LHCN-M2 (cell line): ENCODE results near the gene MRGPRX2. TPM values are rescaled to one million over a fixed set of nuclear protein-coding genes. Genes with fewer than 3 reads are reported as not detected.

Experiments
- DNase-seq: peaks from one replicate; pipeline ENCODE4 v3.0.0-alpha.2; 2012; ENCODE audit warnings: low read depth
- total RNA-seq: library from RNA; depleted of rRNA; stranded (reverse); fragments of >200 nt; gene quantifications from 2 replicates; pipeline ENCODE4 v1.2.3, GENCODE V29; 2014

The MRGPRX2 gene
- total RNA-seq, 1 experiment from 2014 or later = not detected

DNA sequence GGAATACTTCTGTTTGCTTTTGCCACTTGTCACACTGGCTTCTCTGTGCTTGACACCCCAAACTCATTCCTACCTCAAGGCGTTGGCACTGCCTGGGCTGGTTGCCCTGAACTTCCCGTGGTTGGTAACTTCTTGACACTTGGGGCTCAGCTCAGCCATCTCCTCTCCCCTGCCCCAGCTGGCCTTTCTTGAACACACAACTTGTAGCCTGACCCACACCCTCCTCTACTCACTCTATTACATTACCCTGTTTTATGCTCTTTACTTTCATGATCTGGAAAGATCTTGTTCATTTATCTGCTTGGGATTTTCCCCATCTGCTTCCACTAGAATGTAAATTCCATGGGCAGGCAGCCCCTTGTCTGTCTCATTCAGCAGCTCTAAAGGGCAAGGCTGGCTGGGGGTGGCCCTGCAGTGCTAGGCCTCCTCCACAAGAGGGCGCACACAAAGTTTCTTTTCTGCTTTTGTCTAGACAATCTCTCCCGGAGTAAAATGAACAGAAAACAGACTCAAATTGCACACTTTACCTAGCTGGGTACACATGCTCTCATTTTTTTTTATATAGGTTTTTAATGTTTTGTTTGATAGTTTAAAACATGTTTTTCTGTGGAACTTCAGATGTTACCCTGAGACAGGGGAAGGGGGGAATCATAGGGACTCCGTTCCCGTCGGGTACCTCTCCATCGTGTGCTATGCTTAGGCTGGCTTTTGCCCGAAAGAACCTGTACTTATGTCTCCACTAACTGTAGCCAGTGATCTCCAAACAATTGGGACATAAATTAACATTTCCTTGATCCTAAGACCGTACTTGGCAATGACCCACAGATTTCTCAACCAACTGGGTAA, 16.4 kb upstream of the MRGPRX2 start:
- peak; percentile 48 for DNase-seq

DNA sequence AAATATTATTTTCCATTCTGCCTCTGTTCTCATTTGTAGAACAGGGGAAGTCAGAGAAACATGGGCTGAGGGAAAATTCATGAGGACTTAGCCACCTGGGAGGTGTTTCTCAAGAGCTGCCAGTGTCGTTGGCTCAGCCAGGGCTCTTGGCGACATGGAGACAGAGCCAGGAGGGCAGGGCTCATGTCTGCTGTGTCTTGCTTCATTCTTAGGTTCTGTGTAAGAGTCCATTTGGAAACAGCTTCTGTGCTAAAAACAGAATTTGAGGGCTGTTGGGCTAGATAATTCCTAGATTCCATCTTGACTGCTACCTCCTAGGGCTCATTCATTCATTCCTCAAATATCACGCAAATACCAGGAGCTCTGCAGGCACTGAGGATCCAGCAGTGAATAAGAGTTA, 15.1 kb upstream of the MRGPRX2 start:
- no peak for DNase-seq

DNA sequence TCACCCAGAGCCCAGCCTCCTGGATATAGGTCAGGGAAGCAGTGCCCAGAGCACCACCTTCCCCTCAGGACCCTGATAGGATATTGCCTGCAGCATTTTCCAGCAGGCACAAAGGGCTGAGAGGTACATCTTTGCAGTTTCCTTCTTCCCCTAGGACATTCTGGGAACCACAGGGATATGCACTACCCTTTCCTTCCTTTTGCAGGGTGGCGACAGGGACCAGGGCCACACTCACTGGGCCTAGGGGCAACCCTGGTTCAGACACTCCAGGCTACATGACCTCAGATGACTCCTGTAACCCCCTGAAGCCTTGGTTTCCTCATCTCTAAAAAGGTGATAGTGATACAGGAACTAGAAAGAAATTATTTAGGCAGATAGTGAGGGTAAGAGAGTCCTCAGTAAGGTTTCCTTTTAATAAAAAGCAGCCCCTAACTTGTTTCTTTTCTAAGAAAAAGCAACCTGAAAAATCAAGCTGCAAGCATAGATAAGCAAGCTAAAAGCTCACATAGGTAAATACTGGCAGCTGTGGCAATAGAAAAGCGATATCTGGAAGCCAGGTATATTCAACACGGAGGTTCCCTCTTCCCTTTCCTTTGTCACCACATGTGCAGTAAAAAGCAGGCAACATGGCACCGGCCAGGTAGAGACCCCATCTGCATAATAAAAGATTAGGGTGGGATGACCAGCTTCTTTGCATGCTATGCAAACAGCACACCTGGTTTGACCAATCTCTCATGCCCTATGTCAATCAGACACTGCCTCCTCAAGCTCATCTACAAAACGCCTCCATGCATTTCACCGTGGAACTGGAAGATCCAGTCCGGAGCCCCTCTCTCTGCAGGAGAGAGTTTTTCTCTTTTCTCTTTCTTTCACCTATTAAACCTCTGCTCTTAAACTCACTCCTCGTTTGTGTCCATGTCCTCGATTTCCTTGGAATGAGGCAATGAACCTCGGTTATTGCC, 13.2 kb upstream of the MRGPRX2 start:
- DNase-seq = no peak

DNA sequence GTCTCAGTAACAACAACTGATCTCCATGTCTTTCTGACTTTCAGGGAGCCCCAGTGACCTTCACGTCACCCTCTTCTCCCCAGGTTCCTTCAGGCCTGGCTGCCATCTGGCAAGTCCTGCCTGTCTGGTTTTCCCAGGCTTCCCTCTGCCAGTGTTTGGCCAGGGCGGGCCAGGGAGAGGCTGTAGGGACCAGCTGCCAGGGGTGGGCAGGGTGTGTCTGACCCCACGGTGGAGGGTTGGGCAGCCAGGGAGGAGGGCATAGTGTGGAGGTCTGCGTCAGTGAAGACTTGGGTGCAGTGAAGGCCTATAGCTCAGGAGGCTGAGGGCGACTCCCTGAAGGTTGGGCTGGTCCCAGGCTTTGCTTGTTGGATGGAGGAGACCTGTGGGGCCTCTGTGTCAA, 11.9 kb upstream of the MRGPRX2 start:
- no peak for DNase-seq

DNA sequence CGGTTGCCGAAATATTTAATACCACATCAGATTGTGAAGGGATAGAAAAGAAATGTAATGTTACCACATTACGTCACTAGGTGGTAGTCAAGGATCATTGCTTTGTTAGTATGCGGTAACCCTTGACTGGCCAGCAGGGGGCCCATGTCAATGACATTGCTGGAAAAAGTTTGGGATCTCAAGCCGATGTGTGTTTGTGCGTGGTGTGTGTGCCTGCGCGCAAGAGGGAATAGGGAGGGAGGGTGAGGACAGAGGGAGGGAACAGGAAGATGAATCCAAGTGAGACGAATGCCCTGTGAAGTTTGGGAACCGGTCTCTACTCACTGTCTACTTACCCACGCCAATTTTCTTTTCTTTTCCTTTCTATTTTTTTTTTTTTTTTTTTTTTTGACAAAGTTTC, 10.7 kb upstream of the MRGPRX2 start:
- peak; percentile 84 for DNase-seq

DNA sequence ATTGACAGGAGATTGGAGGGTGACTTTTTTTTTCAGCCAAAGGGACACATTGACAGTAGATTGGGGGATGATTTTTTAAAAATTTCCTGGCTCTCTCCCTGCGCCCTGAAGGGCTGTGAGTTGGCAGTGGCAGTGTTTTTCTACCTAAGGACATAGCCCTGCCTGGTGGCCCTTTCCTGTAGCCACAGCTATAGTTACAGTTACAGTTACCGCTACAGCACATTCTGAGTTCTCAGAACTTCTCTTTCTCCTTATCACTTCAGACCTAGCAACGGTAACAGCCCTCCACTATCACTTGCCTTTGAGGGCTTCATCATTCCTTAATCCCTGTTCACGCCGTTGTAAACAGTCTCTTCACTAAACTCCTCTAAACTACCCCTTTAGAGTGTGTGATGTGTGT, 684 bp downstream of the MRGPRX2 start:
- no peak for DNase-seq

DNA sequence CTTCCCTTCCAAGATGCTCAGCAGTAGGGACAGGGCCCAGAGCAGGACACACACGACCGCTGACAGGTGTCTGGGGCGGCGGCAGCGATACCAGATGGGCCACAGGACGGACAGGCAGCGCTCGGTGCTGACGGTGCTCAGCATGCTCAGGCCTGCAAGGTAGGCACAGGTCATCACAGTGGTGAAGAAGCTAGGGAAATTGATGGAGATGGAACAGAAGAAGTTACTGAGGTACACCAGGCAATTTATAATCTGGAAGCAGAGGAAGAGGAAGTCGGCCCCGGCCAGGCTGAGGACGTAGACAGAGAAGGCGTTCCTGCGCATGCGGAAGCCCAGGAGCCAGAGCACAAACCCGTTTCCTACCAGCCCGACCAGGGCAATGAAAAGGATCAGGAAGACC, 4.6 kb downstream of the MRGPRX2 start:
- no peak for DNase-seq

DNA sequence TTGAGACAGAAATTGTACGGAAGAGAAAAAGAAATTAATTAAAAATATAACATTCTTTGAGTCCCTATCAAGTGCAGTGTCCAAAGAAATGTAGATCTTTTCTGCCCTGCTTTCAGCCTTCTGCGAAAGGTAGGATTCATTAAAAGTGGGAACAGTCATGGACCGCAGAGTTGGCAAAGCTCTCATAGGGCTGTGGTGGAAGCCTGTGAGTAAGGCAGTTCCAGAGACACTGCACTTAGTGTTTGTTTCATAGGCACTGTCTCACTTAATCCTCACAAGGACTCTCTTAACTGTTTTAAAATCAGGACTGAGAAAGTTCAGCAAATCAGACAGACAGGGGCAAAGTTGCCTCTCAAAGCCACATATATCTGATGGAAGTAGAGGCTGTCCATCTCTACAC, 5.5 kb downstream of the MRGPRX2 start:
- DNase-seq = no peak

DNA sequence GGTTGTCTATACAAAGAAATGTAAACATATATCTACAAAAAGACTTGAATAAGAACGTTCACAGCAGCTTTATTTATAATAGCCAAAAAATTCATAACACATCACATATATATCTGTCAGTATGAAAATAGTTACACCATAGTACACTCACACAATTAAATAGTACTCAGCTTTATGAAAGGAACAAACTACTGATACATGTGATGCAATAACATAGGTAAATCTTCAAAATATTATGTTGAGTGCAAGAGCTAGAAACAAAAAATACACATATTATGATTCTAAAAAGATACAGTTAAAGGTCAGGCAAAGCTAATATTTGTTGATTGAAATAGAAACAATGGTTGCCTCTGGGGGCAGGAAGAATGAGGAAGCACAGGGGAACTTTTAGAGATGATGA, 6.6 kb downstream of the MRGPRX2 start:
- DNase-seq = no peak

DNA sequence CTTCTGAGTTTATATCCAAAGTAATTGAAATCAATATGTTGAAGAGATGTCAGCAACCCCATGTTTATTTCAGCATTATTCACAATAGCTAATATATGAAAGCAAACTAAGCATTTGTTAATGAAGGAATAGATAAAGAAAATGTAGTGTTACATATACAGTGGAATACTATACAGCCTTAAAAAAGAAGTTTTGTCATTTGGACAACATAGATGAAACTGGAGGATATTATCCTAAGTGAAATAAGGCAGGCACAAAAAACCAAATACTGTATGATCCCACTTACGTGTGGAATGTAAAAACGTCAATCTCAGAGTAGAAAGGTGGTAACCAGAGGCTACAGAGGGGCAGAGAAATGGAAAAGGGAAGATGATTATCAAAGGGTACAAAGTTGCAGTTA, 10.2 kb downstream of the MRGPRX2 start:
- no peak for DNase-seq

DNA sequence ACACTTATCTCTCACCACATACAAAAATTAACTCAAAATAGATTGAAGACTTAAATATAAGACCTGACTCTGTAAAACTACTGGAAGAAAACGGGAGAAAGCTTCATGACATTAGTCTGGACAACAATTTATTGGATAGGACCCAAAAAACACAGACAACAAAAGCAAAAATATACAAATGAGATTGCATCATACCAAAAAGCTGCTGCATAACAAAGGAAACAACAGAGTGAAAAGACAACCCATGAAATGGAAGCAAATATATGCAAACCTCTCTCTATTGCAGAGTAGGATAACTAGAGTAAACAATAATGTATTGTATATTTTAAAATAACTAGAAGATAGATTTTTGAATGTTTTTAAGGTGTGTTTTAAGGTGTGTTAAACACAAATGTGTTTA, 11.2 kb downstream of the MRGPRX2 start:
- no peak for DNase-seq

DNA sequence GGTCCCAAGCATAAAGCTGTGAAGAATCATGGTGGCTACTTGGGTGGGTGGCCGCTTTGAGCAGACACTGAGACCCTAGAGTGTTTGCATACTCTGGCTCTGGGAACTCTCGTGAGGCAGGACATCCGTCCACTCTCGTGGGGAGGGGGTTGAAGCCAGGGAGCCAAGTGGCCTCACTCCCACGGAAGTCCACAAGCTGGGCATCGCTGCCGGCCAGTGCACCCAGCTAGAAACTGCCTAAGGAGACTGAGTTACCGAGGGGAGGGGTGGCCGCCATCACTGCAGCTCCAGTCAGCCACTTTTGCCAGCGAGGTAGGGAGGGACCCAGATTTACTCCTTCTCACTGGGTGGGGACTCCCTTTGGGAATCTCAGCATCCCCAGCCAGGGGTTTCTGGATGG, 20.5 kb downstream of the MRGPRX2 start:
- no peak for DNase-seq

DNA sequence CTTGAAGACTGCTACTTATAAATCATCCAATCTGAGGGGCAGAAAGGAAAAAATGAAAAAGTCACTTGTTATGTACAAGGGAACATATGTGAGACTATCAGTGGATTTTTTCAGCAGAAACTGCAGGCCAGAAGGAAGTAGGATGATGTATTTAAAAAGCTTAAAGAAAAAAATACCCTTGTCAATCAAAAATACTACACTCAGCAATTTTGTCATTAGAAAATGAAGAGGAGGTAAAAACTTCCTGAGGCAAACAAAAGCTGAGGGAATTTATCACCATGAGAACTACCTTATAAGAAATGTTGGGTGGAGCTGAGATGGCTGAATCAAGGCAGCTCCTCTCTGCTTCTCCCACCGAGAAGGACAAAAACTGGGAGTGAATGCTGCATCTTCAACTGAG, 21.1 kb downstream of the MRGPRX2 start:
- no peak for DNase-seq

DNA sequence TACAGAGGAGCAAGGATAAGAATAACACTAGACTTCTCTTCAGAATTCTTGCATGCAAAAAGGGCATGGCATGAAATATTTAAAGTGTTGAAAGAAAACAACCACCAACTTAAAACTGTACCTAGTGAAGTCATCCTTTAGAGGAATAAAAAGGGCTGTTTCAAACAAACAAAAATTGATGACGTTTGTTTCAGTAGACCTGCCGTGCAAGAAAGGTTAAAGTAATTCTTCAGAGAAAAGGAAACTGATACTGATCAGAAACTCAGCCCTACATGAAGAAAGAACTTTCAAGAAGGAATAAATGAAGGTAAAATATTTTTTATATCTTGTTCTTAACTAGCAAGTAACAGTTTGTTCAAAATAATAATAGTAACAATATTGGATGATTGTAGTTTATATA, 27.5 kb downstream of the MRGPRX2 start:
- no peak for DNase-seq

DNA sequence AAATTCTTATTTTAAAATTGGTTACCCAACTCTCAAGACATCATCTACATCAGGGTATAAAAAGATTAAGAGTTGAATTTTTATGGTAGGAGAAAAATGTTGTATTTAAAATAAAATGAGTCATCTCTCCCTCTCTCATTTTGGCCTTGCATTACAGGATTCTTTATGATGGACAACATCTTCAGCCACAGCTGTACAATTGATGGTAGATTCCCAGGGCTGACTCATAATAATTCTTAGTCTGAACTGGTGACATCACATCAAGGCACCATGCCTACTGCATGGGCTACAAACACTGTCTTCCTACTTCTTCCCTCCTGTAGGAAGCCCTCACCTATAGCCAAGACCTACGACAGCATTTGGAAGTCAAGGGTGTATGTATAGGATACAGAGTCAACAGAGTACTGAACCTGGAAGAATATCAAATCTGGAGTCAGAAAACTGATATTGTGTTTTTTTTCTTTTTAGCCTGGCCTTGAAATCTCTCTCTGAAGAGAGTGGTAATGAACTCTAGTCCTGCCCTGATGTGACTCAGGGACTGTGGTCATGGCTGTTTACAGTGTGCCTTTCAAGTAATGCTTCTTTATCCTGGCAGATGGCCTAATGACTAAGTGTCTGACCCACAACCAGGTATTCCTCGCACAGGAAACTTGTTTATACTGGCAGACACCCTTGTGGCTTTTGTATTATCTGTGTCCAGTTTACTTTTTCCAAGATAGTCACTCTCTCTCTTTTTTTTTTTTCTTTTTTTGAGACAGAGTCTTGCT, 32.5 kb downstream of the MRGPRX2 start:
- DNase-seq = peak; percentile 83

DNA sequence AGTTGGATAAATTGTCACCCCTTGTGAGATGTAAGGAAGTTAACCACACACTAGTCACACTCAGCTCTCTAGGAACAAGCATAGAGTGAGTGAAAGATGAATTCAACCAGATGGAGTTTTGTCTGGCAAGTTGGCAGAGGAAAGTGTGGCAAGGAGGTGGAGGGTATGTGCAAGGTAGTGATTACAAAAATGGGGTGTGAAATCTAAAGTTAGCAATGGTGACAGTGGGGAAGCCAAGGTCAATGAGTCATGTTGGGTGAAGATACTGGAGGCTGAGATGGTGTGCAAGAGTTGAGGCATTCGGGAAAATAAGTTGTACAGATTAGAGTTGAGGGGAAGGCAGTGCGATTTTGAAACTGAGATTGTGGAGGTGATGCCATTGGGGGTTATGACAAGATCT, 33.7 kb downstream of the MRGPRX2 start:
- no peak for DNase-seq

DNA sequence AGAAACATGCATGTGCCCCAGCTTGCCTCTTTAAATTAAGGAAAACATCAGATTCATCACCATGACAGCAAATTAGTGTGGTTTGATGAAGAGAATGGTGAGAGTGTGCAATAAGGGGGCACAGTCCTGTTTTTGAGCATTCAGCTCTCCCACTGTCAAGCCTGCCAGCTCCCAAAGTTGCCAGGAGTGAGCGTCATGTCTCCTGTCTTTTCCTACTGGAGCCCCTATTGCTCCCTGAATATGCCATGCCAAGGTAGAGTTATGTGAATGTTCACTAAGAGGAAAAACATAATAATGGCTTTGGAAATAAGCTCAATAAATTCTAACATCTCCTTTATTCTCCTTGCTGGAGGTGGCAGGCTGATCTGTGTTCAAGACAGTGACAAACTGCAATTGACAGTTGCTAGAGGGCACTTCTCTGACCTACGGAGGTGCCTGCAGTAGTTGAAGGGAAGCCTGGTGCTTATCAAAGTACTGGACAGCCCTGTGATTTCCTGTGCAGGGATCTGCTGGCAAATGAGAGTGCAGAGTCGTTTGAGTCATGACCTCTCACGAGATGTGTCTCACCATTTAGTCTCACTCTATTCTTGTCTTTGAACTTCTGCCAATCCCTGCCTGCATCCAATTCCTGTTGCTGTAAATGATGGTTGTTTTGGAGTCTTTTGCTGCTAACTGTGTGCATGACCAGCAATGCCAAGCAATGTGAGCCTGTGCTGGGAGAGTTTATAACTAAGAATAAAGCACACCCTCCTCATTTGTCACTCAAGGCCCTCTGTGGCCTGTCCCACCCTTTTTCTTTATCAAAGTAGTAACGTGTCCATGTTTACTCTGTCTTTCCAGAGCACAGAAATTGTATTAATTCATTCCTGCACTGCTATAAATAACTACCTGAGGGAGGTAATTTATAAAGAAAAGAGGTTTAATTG, 34.8 kb downstream of the MRGPRX2 start:
- DNase-seq = peak; percentile 36

DNA sequence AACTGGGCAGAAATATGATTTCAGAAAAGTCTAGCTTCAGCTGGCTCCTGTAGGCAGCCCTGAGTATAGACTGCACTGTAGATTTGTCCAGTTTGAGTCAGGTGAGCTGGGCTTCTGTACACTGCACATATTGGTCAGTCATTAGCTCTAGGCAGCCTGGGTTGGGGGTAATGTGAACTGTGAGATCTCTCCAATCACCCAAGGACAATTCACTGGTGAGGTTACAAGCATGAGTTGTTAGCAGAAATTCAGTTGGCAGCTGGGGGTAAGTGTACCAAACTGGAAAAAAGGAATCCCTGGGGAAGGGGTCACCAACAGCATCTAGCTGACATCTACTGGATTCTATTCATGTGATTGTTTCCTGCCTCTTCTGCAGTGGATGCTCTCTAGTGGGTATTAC, 39.7 kb downstream of the MRGPRX2 start:
- DNase-seq = no peak

DNA sequence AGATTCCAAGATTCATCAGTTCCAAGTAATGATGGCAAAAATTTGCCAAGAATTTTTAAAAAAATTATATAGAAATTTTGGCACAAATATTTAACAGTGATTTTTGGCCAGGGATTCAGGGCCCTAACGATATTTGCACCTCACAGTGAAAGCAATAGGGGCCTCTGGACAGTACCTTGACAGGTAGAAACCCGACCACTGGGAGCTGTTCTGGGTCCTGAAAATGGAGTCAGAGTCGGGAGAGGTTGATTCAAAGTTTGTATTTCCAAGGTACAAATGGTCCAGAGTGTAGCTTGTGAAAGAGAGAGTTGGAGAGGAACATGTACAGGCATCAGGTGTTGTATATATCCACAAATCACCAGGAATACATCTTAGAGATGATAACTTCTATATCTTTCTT, 41.6 kb downstream of the MRGPRX2 start:
- DNase-seq = no peak

DNA sequence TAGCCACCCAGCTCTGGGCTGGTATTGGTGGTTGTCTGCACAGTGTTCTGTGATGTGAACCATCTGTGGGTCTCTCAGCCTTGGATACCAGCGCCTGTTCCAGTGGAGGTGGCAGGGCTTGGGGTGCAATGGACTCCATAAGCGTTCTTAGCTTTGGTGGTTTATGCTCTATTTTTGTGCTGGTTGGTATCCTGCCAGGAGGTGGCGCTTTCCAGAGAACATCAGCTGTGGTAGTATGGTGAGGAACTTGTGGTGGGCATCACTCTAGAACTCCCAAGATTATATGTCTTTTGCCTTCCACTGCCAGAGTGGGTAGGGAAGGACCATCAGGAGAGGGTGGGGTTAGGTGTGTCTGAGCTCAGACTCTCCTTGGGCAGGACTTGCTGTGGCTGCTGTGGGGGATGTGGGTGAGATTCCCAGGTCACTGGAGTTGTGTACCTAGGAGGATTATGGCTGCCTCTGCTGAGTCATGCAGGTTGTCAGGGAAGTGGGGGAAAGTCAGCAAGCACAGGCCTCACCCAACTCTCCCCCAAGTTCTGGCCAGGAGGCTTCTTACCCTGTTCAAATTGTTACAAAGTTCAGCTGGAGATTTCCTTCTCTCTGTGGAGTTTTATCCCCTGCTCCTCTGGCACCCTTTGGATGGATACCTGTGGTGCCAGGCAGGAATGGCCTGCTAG, 47.2 kb downstream of the MRGPRX2 start:
- no peak for DNase-seq
